ENCODE results near the gene LSP1.

Gene LSP1

DNA sequence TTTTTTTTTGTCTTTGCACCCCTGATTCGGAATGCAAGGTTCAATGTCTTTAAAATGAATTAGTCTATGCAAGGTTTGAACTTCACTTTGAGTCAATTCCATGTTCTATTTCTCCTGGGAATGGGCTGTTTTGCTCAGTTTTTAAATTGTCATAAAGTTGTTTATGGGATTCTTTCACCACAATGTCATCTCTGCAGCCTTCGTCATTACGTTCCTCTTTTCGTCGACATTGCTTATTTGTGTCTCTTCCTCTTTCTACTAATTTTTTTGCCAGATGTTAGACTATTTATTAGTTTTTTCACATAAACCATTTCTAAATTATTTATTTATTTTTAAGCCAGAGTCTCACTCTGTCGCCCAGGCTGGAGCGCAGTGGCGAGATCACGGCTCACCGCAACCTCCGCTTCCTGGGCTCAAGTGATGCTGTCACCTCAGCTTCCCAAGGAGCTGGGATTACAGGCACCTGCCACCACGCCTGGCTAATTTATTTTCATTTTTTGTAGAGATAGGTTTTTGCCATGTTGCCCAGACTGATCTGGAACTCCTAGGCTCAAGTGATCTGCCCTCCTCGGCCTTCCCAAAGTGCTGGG lies 59.5 kb downstream of the LSP1 start:
- H3K9me3 ChIP-seq (ENCODE audit: severe bottlenecking), result no peaks in the 10 kb centered on the region
- DNase-seq, result no peak
- no peak overlapping the region for H3K4me3 ChIP-seq (ENCODE audit: low read depth, low read length)
- H3K27me3 ChIP-seq (ENCODE audit: insufficient read depth, low read depth, severe bottlenecking), result peaks cover 71% of the 10 kb centered on the region
- TF ChIP-seq, protein P1, sequence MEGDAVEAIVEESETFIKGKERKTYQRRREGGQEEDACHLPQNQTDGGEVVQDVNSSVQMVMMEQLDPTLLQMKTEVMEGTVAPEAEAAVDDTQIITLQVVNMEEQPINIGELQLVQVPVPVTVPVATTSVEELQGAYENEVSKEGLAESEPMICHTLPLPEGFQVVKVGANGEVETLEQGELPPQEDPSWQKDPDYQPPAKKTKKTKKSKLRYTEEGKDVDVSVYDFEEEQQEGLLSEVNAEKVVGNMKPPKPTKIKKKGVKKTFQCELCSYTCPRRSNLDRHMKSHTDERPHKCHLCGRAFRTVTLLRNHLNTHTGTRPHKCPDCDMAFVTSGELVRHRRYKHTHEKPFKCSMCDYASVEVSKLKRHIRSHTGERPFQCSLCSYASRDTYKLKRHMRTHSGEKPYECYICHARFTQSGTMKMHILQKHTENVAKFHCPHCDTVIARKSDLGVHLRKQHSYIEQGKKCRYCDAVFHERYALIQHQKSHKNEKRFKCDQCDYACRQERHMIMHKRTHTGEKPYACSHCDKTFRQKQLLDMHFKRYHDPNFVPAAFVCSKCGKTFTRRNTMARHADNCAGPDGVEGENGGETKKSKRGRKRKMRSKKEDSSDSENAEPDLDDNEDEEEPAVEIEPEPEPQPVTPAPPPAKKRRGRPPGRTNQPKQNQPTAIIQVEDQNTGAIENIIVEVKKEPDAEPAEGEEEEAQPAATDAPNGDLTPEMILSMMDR (IDR thresholded peaks at IDR 0.05; ENCODE audit: low read depth, low read length), result no peak
- H3K36me3 ChIP-seq, result no peaks in the 10 kb centered on the region
- no peak overlapping the region for H3K27ac ChIP-seq

DNA sequence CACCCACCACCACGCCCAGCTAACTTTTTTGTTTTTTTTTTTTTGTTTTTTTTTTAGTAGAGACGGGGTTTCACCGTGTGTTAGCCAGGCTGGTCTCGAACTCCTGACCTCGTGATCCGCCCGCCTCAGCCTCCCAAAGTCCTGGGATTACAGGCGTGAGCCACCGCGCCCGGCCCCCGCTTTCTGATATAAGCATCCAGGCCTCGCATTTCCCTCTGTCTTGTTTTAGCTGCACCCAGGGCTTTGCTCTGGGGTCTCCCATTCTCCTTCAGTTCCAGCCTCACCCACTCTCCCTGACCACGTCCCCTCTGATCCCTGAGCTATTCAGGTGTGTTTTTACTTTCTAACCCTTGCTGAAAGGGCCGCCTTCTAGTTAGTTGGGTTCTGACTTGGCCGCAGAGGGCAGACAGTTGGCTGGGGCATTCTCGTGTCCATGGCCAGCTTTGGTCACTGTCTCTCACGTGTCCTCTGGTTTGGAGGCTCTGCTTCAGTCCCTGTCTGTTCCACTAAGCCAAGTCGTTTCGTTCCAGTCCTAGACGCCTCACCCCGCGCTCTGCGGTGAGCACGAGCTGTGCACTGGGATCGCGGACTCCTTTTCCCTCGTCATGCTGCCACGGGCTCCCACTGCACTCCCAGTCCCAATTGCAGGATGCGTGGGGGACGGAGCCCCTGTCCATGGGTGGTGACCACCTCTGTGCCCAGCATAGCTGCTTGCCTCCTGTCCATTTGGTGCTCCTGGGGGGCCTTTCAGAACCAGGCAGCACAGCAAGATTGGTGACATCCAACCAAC lies 60.6 kb downstream of the LSP1 start:
- no peak for DNase-seq
- no peaks in the 10 kb centered on the region for H3K9me3 ChIP-seq (ENCODE audit: severe bottlenecking)
- H3K4me3 ChIP-seq (ENCODE audit: low read depth, low read length), result no peak overlapping the region
- no peaks in the 10 kb centered on the region for H3K36me3 ChIP-seq
- H3K27me3 ChIP-seq (ENCODE audit: insufficient read depth, low read depth, severe bottlenecking), result peaks cover 73% of the 10 kb centered on the region
- H3K27ac ChIP-seq, result no peak overlapping the region
- TF ChIP-seq, protein P1 (IDR thresholded peaks at IDR 0.05; ENCODE audit: low read depth, low read length), result no peak

DNA sequence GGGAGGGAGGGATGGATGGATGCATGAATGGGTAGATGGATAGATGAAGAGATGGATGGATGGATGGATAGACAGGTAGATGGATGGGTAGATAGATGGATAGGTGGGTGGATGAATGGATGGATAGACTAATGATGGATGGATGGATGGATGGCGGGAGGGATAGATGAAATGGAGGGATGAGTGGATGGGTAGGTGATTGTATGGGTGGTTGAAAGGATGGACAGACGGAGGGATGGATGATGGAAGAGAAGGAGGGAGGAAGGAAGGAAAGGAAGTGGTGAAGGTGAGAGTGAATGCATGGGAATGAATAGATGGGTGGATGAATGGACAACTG lies 62.9 kb downstream of the LSP1 start:
- Histone ChIP-seq H3K27me3 (ENCODE audit: insufficient read depth, low read depth, severe bottlenecking) (peaks cover 66% of the 10 kb centered on the region), H3K4me3 (ENCODE audit: low read depth, low read length) (no peak overlapping the region), H3K9me3 (ENCODE audit: severe bottlenecking) (no peaks in the 10 kb centered on the region), H3K27ac (no peak overlapping the region), H3K36me3 (no peaks in the 10 kb centered on the region)
- TF ChIP-seq, protein P1 (IDR thresholded peaks at IDR 0.05; ENCODE audit: low read depth, low read length), result no peak
- DNase-seq, result no peak

DNA sequence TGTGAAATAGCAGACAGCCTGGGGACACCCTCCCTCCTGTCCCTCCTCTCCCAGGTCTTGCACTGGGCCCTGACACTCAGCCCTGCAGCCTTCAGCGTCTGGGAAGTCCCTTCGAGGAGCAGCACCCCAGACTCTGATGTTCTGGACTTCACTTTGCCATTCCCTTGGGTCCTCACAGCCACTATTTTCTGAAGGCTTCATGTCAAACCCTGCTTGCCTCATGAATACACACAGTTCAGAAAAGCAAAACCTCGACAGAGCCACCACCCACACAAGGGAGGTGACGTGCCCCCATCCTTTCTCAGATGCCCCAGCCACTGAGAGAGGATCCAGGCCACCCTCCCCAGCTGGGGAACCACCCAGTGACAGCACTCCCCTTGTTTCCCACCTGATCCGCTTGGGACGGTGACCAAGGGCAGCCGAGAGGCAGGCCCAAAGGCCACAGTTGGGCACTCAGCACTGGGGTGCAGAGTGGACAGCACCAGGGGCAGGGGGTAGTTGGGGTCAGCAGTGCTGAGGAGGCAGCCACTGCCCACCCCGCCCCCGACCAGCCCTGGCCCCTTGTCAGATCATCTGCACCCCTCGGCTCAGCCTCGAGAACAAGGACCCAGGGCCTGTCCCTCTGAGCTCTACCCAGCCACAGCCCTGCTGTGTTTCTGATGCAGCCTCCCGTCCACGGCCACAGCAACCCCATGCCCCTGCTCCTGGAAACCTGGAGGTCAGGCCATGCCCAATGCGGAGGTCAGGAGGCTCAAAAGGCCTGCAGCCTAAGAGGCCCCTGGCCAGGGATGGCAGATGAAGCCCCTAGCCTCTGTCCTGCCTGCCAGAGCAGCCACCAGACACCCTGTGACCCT lies 63.5 kb downstream of the LSP1 start:
- no peak overlapping the region for H3K4me3 ChIP-seq (ENCODE audit: low read depth, low read length)
- TF ChIP-seq, protein P1 (IDR thresholded peaks at IDR 0.05; ENCODE audit: low read depth, low read length), result no peak
- peaks cover 67% of the 10 kb centered on the region for H3K27me3 ChIP-seq (ENCODE audit: insufficient read depth, low read depth, severe bottlenecking)
- no peak overlapping the region for H3K27ac ChIP-seq
- DNase-seq, result no peak
- no peaks in the 10 kb centered on the region for H3K9me3 ChIP-seq (ENCODE audit: severe bottlenecking)
- H3K36me3 ChIP-seq, result no peaks in the 10 kb centered on the region

DNA sequence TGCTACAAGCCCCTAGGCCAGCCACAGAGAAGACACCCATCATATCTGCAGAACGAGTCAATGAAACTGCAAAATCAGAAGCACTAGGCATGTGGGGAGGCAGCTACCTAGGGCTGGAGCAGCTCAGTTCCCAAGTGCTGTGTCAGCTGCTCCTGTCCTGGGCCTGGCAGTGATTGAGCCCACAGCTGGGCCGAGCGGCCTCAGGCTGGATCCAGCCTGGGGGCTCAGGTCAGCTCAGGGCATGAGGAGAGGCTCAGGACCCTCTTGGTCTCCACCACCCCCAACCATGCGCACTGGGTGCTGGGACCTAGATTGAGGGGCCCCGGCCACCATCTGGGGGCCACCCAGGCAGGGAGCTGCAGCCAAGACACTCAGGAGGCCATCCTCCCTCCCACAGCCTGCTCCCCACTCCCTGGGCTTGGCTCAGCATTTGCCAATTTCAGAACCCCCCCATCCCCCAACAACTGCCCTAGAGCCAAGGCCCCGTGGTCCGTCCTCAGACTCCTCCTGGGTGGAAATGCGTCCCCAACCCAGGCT lies 64.2 kb downstream of the LSP1 start:
- Histone ChIP-seq H3K36me3 (no peaks in the 10 kb centered on the region), H3K27ac (no peak overlapping the region), H3K9me3 (ENCODE audit: severe bottlenecking) (no peaks in the 10 kb centered on the region), H3K4me3 (ENCODE audit: low read depth, low read length) (no peak overlapping the region), H3K27me3 (ENCODE audit: insufficient read depth, low read depth, severe bottlenecking) (peaks cover 72% of the 10 kb centered on the region)
- DNase-seq, result no peak
- TF ChIP-seq, protein P1 (IDR thresholded peaks at IDR 0.05; ENCODE audit: low read depth, low read length), result no peak
